Left ventricle myocardium superior (tissue), 1 donor: ENCODE data around the gene WDTC1. TPM values are rescaled to one million over a fixed set of nuclear protein-coding genes. Genes with fewer than 3 reads are reported as not detected.
"Not testable (repeated sequence)": the region's sequence is repeated elsewhere in the genome, so short reads cannot be mapped to it uniquely, and the experiment has no call there.

Experiments
- ATAC-seq: fragments of 200-7000 bp; cut with Tn5 transposase; one replicate; pipeline ENCODE4 v1.9.1; 2020; ENCODE audit warnings: mild to moderate bottlenecking, moderate library complexity
- DNase-seq: peaks from one replicate; pipeline ENCODE4 v3.0.0-alpha.2; 2020
- intact Hi-C: fragments of 100-400 bp; cut with micrococcal nuclease; formaldehyde crosslinking; loops from one replicate; pipeline ENCODE4 v1.11.0; 2022
- long read RNA-seq: library from polyadenylated mRNA; unstranded; transcript quantifications from one replicate; pipeline ENCODE4 v2.0.0, GENCODE V29; 2021
- total RNA-seq: library from RNA; stranded (reverse); fragmentation: NEBNext Ultra II Directional; extraction: Animal tissue kit (Norgen Biotek cat#: 25700); gene quantifications from one replicate; pipeline ENCODE4 v1.2.1, GENCODE V29; 2021
- donor health status: DM: no; HTN: yes; CAD: no; lungs with severe emphysema.

WDTC1 gene, protein sequence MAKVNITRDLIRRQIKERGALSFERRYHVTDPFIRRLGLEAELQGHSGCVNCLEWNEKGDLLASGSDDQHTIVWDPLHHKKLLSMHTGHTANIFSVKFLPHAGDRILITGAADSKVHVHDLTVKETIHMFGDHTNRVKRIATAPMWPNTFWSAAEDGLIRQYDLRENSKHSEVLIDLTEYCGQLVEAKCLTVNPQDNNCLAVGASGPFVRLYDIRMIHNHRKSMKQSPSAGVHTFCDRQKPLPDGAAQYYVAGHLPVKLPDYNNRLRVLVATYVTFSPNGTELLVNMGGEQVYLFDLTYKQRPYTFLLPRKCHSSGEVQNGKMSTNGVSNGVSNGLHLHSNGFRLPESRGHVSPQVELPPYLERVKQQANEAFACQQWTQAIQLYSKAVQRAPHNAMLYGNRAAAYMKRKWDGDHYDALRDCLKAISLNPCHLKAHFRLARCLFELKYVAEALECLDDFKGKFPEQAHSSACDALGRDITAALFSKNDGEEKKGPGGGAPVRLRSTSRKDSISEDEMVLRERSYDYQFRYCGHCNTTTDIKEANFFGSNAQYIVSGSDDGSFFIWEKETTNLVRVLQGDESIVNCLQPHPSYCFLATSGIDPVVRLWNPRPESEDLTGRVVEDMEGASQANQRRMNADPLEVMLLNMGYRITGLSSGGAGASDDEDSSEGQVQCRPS
- total RNA-seq: 68.8 TPM
- long read RNA-seq, partial matches to known transcripts: 0 of 18 reads
- long read RNA-seq, other reads (novel, unspliced or antisense): 18 of 18 reads

DNA sequence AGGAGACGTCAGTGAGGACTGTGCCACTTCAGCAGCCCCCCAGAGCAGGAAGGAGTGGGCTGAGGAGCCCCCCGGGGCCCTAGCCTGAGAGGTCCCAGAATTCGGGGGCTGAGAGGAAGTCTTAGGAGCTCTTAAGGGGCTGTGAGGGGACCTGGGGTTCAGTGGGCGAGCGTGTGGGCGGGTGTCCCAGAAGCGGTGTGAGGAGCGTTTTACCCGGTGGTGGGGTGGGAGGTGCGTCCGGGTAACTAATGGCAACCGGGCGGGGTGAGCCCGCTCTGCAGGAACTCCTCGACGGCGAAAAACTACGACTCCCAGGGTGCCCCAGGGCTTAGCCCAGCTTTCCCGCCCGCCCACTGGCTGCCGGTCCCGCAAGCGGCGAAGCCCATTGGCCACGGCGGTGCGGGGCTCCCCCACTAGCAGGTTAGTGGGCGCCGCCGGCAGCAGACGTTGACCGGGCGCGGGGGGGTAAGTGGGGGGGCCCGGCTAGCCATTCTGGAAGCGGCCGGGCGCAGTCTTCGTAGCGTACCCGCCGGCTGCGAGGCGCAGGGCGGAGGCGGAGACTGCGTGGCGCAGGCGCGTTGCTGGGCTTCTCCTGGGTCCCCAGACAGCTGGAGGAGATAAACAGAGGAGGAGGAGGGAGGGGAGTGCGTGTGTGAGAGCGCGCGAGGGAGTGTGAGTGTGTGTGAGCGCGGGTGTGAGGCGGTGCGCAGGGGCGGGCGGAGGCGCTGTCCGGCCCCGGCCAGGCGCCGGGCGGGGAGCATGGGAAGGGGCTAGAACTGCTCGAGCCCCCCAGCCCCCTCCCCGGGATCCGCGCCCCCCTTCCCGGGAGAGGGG lies at the start of gene WDTC1:
Gene WDTC1 (plus strand): TSS at position 584 of the 834 bp plus-strand sequence. CDS start 26,423 bp downstream, outside the sequence.
- intact Hi-C loops: no loop called here
- DNase-seq (peak; percentile 99), ATAC-seq (peak; percentile 98)

DNA sequence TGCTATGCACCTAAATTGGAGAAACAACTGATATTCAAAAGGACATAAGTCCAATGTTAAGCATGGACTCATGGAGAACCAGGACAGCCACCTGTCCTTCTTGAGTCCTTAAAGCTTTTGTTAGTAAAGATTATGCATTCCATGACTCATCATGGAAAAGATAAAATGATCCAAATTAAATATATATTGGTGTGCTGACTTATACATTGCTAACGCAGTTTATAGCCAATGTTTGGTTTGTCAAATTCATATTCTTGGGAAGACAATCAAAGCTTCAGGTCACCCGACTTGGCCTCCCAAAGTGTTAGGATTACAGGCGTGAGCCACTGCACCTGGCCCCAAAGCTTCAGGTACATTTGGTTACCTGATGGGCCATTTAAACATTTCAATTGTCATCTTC lies 49.8 kb upstream of the WDTC1 start:
- DNase-seq, ATAC-seq, intact Hi-C loops: not testable (repeated sequence)

DNA sequence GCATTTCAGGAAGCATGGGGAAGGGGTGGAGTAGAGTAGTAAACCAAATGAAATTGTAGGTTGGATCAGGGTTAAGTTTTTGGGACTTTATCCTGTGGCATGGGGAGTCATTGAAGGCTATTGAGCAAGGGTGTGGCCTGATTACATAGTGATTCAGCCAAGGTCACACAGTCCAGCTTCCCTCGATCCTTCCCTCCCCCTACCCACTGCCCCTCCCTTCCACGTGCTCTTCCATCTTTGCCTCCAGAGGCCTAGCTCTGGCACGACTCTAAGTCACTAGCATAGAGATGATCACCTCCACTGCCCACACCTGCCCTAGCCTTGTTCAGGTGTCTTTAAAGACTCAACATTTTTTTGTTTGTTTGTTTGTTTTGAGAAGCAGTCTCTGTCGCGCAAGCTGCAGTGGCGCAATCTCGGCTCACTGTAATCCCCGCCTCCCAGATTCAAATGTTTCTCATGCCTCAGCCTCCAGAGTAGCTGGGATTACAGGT lies 42.3 kb upstream of the WDTC1 start:
- intact Hi-C loops: no loop called here
- no peak for ATAC-seq
- DNase-seq: no peak

DNA sequence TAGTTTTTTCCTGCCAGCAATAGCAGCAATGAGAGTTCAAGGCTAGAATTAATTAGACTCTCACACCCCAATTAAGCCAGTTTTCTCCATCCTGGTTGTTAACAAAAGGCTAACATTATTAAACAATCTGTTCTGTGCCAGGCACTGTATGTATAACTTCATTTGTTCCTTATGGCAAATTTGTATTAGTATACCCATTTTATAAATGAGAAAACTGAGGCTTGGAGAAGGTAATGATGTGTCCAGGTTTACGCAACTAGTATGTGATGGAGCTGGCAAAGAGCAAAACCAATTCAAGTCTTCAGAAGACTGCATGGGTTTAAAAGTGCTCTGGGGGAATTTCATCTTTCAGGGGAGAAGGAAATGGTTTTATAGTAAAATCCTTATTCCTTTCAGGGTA lies 41.2 kb upstream of the WDTC1 start:
- intact Hi-C loops: no loop called here
- DNase-seq: no peak
- ATAC-seq: no peak

DNA sequence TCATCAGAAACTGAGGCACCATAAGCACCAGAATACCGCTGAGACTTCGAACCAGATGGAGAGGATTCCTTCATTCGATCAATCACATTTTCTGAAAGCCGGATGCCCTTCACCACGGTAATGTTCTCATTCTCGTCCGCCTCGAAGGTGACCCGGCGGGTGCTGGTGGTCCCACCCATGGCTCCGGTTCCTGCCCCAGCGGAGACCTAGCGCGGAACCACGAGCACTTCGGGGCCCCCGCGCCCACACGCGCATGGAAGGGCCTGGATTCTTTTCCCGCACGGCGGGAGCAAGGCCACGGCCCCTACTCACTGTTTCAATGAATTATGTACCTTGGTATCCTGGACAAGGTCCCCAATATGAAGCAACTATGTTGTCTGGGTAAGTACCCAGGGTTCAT lies 33.1 kb upstream of the WDTC1 start:
- ATAC-seq: no peak
- no peak for DNase-seq
- intact Hi-C loops: loop anchor here (10.0 kb wide), 1 partner anchor 74 kb away; no protein-coding TSS in a partner anchor

DNA sequence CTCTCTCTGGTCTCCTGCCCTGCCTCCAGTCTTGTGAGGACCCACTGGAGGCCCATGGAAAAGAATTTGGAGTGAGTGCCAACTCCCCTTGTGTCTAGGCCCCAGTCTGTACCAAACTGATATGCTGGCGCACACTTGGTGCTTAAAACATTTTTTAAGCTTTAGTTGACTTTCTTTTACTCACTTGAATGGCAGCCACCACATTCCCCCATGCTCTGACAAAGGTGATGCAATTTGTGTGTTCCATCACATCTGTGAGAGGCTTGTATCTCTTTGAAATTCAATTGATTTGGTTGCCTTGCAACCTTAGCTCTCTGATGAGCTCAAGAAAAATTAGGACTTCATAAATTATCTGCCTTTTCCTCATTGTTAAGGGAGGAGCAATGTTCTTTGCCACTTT lies 30.5 kb upstream of the WDTC1 start:
- intact Hi-C loops: loop anchor here (10.0 kb wide), 1 partner anchor 71 kb away; no protein-coding TSS in a partner anchor
- ATAC-seq (no peak), DNase-seq (no peak)

DNA sequence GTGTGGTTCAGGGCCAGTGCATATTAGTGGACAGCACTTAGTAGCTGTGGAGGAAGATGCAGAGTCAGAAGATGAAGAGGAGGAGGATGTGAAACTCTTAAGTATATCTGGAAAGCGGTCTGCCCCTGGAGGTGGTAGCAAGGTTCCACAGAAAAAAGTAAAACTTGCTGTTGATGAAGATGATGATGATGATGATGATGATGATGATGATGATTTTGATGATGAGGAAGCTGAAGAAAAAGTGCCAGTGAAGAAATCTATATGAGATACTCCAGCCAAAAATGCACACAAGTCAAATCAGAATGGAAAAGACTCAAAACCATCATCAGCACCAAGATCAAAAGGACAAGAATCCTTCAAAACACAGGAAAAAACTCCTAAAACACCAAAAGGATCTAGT lies 27.2 kb upstream of the WDTC1 start:
- ATAC-seq, DNase-seq: not testable (repeated sequence)
- intact Hi-C loops: loop anchor here (10.0 kb wide), 1 partner anchor 68 kb away; no protein-coding TSS in a partner anchor

DNA sequence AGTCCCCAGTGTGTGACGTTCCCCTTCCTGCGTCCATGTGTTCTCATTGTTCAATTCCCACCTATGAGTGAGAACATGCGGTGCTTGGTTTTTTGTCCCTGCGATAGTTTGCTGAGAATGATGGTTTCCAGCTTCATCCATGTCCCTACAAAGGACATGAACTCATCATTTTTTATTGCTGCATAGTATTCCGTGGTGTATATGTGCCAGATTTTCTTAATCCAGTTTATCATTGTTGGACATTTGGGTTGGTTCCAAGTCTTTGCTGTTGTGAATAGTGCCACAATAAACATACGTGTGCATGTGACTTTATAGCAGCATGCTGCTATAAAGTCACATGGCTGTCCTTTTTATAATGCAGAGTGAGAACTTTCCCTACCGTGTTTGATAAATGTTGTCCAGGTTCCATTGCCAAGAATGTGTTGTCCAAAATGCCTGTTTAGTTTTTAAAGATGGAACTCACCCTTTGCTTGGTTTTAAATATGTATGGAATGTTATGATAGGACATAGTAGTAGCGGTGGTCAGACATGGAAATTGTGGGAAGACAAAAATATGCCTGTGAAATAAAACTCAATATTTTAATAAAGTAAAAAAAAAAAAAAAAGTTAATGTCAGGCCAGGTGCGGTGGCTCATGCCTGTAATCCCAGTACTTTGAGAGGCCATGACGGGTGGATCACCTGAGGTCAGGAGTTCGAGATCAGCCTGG lies 26.1 kb upstream of the WDTC1 start:
- ATAC-seq, DNase-seq: not testable (repeated sequence)
- intact Hi-C loops: loop anchor here (10.0 kb wide), 1 partner anchor 67 kb away; no protein-coding TSS in a partner anchor

DNA sequence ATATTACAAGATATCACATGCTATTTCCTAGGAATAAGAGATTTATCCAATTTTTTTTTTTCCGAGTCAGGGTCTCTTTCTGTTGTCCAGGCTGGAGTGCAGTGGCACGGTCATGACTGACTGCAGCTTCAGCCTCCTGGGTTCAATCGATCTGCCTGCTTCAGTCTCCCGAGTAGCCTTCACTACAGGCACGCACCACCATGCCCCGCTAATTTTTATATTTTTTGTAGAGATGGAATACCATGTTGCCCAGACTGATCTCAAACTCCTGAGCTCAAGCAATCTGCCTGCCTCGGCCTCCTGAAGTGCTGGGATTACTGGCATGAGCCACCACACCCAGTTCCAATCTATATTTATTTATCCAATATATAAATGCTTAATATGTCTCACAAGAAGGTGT lies 18.0 kb upstream of the WDTC1 start:
- no peak for DNase-seq
- intact Hi-C loops: no loop called here
- no peak for ATAC-seq

DNA sequence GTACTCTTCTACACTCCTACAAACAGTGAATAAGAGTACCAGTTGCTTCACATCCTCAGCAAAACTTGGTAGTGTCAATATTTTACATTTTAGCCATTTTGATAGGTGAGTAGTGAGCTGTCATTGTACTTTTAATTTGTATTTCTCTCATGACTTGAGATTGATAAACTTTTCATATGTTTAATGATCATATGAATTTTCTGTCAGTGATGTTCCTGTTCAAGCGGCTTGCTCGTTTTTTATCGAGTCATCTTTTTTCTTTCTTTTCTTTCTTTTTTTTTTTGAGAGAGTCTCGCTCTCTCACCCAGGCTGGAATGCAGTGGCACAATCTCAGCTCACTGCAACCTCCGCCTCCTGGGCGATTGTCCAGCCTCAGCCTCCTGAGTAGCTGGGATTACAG lies 17.0 kb upstream of the WDTC1 start:
- intact Hi-C loops: no loop called here
- ATAC-seq (no peak), DNase-seq (no peak)

DNA sequence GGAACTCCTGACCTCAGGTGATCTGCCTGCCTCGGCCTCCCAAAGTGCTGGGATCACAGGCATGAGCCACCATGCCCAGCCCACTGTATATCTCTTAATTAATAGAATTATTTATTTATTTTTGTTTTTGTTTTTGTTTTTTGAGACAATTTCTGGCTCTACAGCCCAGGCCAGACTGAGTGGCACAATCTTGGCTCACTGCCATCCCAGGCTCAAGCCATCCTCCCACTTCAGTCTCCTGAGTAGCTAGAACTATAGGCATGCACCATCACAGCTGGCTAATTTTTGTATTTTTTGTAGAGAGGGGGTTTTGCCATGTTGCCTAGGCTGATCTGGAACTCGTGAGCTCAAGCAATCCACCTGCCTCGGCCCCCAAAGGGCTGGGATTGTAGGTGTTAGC lies 15.7 kb upstream of the WDTC1 start:
- intact Hi-C loops: no loop called here
- ATAC-seq (no peak), DNase-seq (no peak)

DNA sequence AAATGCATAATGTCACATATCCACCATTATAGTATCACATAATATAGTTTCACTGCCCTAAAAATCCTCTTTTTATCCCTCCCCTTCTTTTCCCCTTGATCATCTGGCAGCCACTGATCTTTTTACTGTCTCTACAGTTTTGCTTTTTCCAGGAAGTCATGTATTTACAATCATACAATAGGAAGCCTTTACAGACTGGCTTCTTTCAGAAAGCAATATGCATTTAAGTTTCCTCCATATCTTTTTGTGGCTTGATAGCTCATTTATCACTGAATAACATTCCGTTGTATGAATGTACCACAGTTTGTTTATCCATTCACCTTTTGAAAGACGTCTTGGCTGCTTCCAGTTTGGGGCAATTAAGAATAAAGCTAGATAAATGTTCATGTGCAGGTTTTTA lies 14.3 kb upstream of the WDTC1 start:
- intact Hi-C loops: no loop called here
- DNase-seq (no peak), ATAC-seq (no peak)

DNA sequence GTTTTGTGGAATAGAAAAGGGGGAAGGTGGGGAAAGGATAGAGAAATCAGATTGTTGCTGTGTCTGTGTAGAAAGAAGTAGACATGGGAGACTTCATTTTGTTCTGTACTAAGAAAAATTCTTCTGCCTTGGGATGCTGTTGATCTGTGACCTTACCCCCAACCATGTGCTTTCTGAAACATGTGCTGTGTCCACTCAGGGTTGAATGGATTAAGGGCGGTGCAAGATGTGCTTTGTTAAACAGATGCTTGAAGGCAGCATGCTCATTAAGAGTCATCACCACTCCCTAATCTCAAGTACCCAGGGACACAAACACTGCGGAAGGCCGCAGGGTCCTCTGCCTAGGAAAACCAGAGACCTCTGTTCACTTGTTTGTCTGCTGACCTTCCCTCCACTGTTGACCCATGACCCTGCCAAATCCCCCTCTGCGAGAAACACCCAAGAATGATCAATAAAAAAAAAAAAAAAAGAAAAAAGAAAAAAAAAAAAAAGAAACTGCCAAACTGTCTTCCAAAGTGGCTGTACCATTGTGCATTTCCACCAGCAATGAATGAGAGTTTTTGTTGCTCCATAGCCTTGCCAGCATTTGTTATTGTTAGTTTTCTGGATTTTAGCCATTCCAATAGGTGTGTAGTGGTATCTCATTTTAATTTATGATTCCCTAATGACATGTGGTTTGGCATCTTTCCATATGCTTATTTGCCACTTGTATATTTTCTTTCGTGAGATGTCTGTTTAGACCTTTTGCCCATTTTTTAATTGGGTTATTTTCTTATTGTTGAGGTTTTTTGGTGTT lies 13.5 kb upstream of the WDTC1 start:
- intact Hi-C loops, DNase-seq, ATAC-seq: not testable (repeated sequence)

DNA sequence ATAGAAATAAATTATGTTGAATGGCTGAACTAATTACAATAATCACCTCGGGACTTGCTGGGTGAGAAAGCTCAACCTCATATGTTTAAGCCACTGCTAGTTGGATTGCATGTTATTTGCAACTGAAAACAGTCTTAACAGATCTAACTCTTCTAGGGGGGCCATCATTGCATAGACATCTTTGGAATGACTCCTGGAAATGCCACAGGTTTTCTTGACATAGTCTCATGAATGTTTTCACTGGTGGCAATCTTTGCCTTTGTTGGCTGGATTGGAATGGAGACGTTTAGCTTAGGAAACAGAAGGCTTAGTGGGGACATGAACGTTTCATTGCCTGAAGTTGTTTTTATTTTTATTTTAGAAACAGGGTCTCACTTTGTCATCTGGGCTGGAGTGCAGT lies 8.8 kb upstream of the WDTC1 start:
- DNase-seq: no peak
- no peak for ATAC-seq
- intact Hi-C loops: no loop called here

DNA sequence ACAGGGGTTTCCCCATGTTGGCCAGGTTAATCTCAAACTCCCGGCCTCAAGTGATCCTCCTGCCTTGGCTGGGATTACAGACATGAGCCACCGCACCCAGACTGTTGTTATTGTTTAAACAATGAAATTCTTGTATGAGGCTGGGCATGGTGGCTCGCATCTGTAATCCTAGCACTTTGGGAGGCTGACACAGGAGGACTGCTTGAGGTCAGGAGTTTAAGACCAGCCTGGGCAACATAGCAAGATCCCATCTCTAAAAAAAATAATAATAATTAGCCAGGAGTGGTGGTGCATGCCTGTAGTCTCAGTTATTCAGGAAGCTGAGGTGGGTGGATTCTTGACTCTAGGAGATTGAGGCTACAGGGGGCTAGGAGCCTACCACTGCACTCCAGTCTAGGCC lies 6.7 kb upstream of the WDTC1 start:
- ATAC-seq (no peak), DNase-seq (no peak)
- intact Hi-C loops: no loop called here

DNA sequence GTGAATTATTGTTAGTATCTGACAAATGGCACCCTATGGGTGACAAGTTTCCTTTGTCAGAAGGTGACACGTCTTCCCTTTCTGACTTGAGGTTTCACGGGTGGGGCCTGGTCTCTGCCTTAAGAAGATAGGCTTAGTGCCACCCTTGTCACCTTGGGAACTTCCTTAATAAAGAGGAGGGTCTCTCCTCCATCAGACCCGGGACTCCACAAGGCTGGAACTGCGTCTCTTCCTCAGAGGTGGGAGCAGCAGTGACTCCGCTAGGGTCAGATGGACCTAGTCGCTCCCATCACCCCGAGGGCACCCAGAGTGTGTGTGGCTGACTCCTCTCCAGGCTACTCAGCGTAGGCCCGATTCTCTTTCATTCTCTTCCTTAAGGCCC lies 774 bp upstream of the WDTC1 start:
- intact Hi-C loops: no loop called here
- DNase-seq: no peak
- no peak for ATAC-seq

DNA sequence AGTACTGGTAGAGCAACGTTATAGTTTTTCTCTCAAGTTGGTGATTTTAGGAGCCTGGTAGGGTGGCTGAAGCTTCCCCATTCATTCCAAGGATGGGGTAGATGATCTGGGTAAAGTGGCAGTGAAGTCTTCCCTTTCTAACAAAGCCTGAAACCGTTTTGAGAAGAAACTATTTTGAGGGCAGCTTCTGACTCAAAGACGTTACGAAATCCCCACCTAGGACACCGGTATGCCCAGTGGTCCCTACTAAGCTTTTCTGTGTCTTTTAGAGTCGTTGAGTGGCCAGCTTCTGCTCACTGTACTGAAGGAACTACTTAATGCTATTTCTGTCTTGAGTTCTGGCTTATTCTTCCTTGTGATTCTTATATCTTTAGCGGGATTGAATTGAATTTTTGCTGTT lies 1.4 kb downstream of the WDTC1 start:
- no peak for DNase-seq
- intact Hi-C loops: no loop called here

DNA sequence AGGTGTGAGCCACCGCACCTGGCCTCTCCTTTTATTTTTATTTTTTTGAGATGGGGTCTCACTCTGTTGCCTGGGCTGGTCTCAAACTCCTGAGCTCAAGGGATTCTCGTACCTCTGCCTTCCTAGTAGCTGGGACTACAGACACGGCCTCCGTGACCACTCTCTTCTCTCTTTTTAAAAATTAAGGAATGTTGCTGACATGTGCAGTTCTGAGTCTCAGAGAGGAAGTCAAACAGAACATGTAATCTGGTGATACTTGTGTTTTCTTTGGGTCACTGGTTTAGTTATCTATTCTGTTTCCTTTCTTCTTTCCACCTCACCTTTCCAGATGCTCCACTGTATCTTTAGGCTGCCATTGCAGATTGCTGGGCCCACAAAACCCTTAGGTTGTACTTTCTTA lies 2.7 kb downstream of the WDTC1 start:
- ATAC-seq: no peak
- intact Hi-C loops: no loop called here
- no peak for DNase-seq

More for the DNA sequence above, 1.4 kb downstream of the WDTC1 start:
- ATAC-seq: no peak
